Hematopoietic multipotent progenitor cell treated with erythropoietin and hydrocortisone succinate and interleukin-3 and kit ligand, for 6 days (in vitro differentiated cells): ENCODE data around the gene ST3GAL3.

Experiments
- DNase-seq: peaks from one replicate; pipeline ENCODE4 v3.0.0-alpha.2; 2015

Gene ST3GAL3

GRCh38 chr1:43947874-43948437, 240.6 kb downstream of the ST3GAL3 start:
- DNase-seq, result no peak

DNA sequence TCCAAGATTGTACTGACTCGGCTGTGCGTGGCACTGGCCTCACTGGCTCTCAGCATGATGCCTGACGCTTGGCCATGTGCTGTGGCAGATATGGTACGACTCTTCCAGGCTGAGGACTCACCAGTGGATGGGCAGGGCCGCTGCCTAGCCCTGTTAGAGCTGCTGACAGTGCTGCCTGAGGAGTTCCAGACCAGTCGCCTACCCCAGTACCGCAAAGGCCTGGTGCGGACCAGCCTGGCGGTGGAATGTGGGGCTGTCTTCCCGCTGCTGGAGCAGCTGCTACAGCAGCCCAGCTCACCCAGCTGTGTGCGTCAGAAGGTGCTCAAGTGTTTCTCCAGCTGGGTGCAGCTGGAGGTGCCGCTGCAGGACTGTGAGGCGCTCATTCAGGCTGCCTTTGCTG, 242.3 kb downstream of the ST3GAL3 start:
- no peak for DNase-seq

GRCh38 chr1:43951021-43951985, 244.0 kb downstream of the ST3GAL3 start:
- no peak for DNase-seq

GRCh38 chr1:43952731-43953346, 245.5 kb downstream of the ST3GAL3 start:
- DNase-seq, result peak; percentile 54

- no peak for DNase-seq
These were observed 246.0 kb downstream of the ST3GAL3 start for GRCh38 chr1:43953361-43953760.

DNA sequence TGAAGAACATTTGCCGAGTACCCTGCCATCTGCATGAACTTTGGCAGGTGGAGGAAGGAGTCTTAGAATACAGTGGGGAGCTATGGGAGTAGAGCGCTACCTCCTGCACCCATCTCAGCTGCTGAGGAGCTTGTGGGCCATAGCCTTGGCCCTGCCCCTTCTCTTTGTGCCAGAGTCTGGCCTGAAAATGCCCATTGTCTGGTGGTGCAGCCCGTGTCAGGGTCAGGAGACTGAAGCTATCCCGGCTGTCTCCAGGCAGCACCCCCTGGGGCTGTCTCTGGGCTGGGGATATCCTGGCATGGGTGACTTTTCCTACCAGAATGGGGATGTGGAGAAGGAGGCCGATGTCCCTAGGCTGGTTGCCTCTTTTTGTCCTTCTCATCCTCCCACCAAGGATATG, 246.7 kb downstream of the ST3GAL3 start:
- no peak for DNase-seq

DNA sequence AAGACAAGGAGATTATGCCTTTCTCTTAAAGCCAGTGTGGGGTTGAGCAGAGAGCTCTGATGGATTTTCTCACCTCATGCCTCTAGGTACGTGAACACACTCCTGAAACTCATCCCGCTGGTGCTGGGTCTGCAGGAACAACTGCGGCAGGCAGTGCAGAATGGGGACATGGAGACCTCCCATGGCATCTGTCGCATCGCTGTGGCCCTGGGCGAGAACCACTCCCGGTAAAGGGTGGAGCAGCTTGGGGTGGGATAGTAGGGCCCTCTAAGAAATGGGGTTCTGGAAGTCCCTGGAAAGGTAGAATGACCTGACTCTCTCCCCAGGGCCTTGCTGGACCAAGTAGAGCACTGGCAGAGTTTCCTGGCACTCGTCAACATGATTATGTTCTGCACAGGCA, 248.9 kb downstream of the ST3GAL3 start:
- DNase-seq, result no peak

- no peak for DNase-seq
These were observed 250.2 kb downstream of the ST3GAL3 start for GRCh38 chr1:43957407-43958040.

DNA sequence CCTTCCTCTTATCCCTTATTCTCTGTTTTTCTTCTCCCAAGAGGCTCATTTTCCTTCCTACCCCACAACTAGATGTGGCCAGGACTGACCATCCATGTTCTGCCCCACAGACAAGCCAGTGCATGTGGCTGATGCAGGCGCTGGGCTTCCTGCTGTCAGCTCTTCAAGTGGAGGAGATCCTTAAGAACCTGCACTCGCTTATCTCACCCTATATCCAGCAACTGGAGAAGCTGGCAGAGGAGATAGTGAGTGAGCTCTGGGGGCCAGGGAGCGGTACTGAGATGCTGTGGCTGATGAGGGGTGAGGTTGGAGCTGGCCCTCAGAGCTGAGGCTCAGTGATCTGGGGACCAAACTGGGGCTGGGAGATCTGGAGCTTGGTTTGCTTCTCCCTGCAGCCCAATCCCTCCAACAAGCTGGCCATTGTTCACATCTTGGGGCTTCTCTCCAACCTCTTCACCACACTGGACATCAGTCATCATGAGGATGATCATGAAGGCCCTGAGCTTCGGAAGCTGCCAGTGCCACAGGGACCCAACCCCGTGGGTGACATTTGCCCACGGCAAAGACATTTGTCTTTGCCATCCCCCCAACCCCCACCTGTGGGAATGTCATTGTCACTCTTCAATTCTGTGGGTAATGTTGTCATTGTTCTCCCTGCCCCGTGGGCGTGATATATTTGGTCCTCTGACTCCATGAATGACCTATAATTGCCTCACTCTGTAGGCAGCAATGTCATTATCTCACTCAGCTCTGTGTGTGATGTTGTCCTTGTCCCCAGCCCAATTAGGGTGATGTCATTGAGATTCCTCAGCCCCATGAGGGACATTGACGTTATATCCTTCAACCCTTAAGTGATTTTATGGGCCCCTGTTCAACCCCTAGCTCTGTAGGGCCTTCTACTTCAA, 251.3 kb downstream of the ST3GAL3 start:
- DNase-seq, result peak; percentile 66

DNA sequence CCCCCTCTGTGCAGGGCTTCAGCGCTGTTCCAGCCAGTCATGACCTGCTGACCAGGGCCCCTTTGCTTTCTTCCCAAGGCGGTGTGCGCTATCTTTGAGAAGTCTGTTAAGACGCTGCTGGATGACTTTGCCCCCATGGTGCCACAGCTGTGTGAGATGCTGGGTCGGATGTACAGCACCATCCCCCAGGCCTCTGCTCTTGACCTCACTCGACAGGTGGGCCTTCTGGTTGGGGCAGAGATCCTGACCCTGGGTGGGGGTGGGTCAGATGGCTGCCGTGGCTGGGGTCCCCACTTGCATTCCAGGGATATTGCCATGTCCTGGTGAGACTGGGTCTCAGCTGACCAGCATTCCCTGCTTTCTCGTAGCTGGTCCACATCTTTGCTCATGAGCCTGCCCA, 253.5 kb downstream of the ST3GAL3 start:
- no peak for DNase-seq

DNA sequence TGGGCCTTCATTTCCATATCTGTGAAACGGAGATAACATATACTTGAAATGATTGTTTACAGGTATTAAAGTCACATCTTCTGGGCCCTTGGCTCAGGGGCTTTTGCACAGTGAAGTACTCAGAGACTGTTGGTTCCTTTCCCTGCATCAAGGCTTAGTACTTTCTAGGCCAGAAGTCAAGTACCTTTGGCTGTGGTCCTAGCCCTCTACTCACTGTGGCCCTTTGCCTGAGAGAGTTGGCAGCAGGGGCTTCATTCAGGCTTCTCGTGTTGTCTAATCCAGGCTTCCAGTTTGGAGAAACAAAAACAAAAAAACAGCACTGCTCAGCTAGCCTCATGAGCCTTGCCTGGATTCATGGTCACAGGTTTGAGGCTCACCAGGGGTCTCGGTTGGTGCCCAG, 254.4 kb downstream of the ST3GAL3 start:
- DNase-seq, result no peak

GRCh38 chr1:43962324-43962723, 255.0 kb downstream of the ST3GAL3 start:
- no peak for DNase-seq

DNA sequence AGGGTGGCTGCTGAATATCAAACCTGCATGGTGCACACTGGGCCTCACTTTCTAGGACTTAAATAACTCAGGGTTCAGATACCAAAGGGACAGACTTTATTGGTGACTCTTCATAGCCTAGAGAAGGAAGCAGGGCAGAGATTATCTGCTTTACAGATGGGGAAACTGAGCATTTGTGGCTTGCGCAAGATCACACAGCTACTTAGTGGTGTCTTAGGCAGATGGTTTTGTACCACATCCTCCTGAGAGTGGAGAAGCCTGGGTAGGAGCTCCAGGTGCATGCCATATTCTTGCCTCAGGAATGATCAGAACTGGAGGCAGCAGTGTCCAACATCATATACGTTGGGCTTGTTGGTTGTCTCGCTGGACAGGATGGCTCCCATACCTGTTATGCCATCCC, 255.7 kb downstream of the ST3GAL3 start:
- DNase-seq, result no peak

DNA sequence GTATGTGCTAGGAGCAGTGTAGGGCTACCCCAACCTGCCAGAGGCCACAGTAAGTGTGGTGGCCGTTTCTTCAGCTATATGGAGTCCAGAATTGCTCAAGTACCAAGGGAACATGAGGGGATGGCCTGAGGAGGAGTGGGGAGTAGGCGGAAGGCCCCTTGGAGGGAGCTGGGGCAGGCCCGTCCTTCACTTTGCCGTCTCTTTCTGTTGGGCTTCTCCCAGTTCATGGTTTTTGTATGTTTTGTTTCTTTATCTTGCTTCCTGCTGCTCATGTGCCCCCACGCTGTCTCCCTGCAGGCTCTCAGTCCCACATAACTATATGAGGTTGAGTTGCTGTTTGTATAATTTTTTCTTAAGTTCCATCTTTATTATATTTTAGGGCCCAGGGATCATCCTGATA, 256.6 kb downstream of the ST3GAL3 start:
- DNase-seq, result no peak

GRCh38 chr1:43965316-43965715, 258.0 kb downstream of the ST3GAL3 start:
- DNase-seq, result no peak

DNA sequence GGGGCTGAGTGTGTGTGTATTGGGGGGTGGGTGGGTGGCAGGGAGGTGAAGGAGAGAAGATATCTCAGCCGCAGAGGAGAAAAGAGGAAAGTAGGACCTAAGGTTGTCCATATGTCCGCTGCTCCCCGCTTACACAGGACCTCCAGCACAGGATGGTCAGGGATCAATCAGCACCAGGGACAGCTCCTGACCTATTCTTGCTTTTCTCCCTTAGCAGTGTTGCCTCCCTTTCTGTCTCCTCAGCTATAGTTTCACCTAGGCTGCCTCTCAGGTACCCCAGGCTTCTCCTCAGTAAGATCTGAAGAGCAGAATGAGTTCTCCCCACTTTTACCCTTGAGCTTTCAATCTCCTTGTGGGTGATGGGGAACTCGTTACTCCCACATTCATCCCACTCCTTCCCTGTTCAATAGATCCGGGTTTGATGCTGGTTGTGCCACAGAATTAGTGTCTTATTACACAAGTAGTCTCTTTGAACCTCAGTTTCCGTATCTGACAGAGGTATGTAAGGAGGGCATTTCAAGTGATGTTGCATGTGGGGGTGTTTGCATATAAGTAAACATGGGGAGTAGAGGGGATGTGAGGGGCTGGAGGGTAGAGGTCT, 261.1 kb downstream of the ST3GAL3 start:
- peak; percentile 85 for DNase-seq

- DNase-seq, result no peak
These were observed 262.0 kb downstream of the ST3GAL3 start for GRCh38 chr1:43969416-43969745.

DNA sequence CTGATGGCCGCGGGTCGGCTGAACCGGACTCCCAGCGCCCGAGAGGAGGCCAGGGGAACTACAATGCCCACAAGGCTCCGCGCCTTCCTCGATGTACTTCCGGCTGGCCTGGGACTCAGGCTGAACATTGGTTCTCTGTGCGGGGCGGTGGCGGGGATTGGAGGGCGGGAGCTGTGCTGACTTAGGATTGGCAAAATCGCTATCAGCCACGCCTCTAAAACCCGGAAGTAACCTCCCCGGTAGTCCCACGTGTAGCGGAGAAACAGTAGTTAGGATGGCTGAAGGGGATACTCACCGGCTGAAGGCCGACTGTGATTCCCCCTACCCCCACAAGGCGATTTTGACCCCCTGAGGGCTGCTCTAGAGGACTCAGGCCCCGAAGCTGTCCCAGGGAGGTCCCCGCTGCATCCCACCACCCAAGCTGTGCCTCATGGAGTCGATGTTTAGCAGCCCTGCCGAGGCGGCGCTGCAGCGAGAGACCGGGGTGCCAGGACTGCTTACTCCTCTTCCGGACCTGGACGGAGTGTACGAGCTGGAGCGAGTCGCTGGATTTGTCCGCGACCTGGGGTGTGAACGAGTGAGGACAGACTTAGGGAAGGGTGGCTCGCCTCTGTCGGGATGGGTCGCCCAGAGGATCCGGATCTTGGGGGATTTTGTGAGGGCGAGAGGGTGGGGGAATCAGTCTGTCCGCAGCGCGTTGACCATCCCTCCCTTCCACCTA, 262.6 kb downstream of the ST3GAL3 start, which contains the start of gene DPH2:
Gene DPH2, plus strand, starts transcription at position 265 of the 721 bp plus-strand sequence. Its CDS starts 166 bp downstream, at position 431.
- DNase-seq, result peak; percentile 99

GRCh38 chr1:43970502-43970901, 263.2 kb downstream of the ST3GAL3 start:
- no peak for DNase-seq

DNA sequence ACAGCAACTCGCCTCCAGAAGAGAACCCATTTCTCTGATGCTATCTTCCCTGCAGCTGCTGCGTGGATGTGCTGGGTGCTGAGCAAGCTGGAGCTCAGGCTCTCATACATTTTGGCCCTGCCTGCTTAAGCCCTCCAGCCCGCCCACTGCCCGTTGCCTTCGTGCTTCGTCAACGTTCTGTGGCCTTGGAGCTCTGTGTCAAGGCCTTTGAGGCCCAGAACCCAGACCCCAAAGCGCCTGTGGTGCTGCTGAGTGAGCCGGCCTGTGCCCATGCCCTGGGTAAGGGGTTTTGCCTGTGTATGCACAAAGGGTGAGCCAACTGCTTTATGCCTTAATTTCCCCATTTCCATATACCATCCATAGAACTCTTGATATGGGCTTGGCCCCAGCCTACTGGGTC, 263.6 kb downstream of the ST3GAL3 start:
- no peak for DNase-seq

- DNase-seq, result no peak
These were observed 264.1 kb downstream of the ST3GAL3 start for GRCh38 chr1:43971336-43971980.
